Measurements from ENCODE around the gene WDR93. TPM values are rescaled to one million over a fixed set of nuclear protein-coding genes. Genes with fewer than 3 reads are reported as not detected.

The WDR93 gene
- total RNA-seq, 1 experiment from 2014 or later = not detected

GRCh38 chr15:89774492-89774891 is 83.9 kb downstream of the WDR93 start:
- Histone ChIP-seq H3T11ph (ENCODE audit: low read length) (no peak overlapping the region), H2BK120ac (ENCODE audit: low read depth, low read length, poor library complexity, severe bottlenecking) (no peak overlapping the region), H3K18ac (ENCODE audit: insufficient read length, low read depth, low read length) (no peak overlapping the region), H2AFZ (ENCODE audit: low read length) (no peak overlapping the region), H3K79me2 (ENCODE audit: insufficient read depth, low read length) (no peaks in the 10 kb centered on the region), H3K27me3 (ENCODE audit: insufficient read depth, low read length) (peaks cover 7% of the 10 kb centered on the region; the same call in 1 of the 2 replicates), H3K56ac (ENCODE audit: insufficient read length, low read depth, low read length) (no peak overlapping the region), H3K14ac (ENCODE audit: insufficient read depth, low read length) (no peak overlapping the region), H3K9me3 (ENCODE audit: control insufficient read depth, low read depth, low read length) (no peaks in the 10 kb centered on the region), H3K4me2 (ENCODE audit: insufficient read depth, insufficient read length, low read length) (no peak overlapping the region), H2BK20ac (ENCODE audit: low read depth, low read length, poor library complexity, severe bottlenecking) (no peak overlapping the region), H4K5ac (ENCODE audit: insufficient read length, low read depth, low read length) (no peak overlapping the region), H2BK12ac (ENCODE audit: insufficient read length, low read depth, low read length) (no peak overlapping the region), H4K8ac (replicated peaks; ENCODE audit: insufficient read length, low read depth, low read length) (no peak overlapping the region), H3K27ac (ENCODE audit: insufficient read length, low read depth, low read length) (no peak overlapping the region), H3K23ac (ENCODE audit: insufficient read length, low read depth, low read length) (no peak overlapping the region), H3K9ac (ENCODE audit: extremely low read depth, insufficient read length, low read length) (no peak overlapping the region), H4K91ac (ENCODE audit: insufficient read length, low read depth, low read length) (no peak overlapping the region), H2BK5ac (ENCODE audit: insufficient read length, low read length) (no peak overlapping the region), H2BK15ac (ENCODE audit: low read depth, low read length) (no peak overlapping the region), H3K23me2 (ENCODE audit: insufficient read length, low read depth, low read length, poor library complexity, severe bottlenecking) (peaks cover 4% of the 10 kb centered on the region), H2AK5ac (ENCODE audit: insufficient read length, low read length) (no peak overlapping the region), H3K79me1 (ENCODE audit: insufficient read depth, low read depth, low read length, poor library complexity, severe bottlenecking) (no peaks in the 10 kb centered on the region), H3K4ac (ENCODE audit: low read depth, low read length) (no peak overlapping the region), H3K4me1 (ENCODE audit: insufficient read depth, low read length) (no peaks in the 10 kb centered on the region), H4K20me1 (ENCODE audit: control insufficient read depth, insufficient read depth, insufficient read length) (no peaks in the 10 kb centered on the region)
- WGBS (ENCODE audit: extremely low coverage, insufficient read length, low lambda C conversion rate) = no CpG with 5 or more reads among the region's 5 CpGs
- TF ChIP-seq CTCF (conservative IDR thresholded peaks at IDR 0.05) = no peak
- Mint-ChIP-seq H3K9me3 (no peaks in the 10 kb centered on the region), H3K27ac (no peak overlapping the region), H3K27me3 (ENCODE audit: low read depth) (peaks cover 48% of the 10 kb centered on the region), H3K36me3 (ENCODE audit: insufficient read depth in 1 of 3, low read depth in 3 of 3) (no peaks in the 10 kb centered on the region), H3K4me3 (no peak overlapping the region), H3K4me1 (peaks cover 0 to 3% of the 10 kb centered on the region in 2 experiments; a peak in 1 of 4 replicates)
- no peak for DNase-seq
